Measurements from ENCODE around the gene FXYD2. TPM values are rescaled to one million over a fixed set of nuclear protein-coding genes. Genes with fewer than 3 reads are reported as not detected.

The FXYD2 gene
- total and polyA plus RNA-seq, 9 of the 15 experiments (the other 6 are each of a cell fraction or from before 2014, with no cell fraction given) = not detected

- in situ Hi-C loops (cut with MboI) = no loop called here
- DNase-seq (ENCODE audit: extremely low read depth in 1 of 4, low spot score in 3 of 4) = no peak
- H3K4me1 ChIP-seq (replicated peaks in 1 of 2; ENCODE audit: control insufficient read depth in 2 of 2, insufficient read depth in 2 of 2, low read length in 2 of 2) = no peaks in the 10 kb centered on the region
- H2AFZ ChIP-seq (ENCODE audit: low read depth, low read length) = no peak overlapping the region
- H3K36me3 ChIP-seq (ENCODE audit: control insufficient read depth, insufficient read depth, low read length) = no peaks in the 10 kb centered on the region
- no peak for FAIRE-seq
- H3K27ac ChIP-seq (ENCODE audit: extremely low read depth, low read depth, low read length) = no peak overlapping the region
- intact Hi-C loops (cut with micrococcal nuclease) = no loop called here
- no peak overlapping the region for H3K4me2 ChIP-seq (ENCODE audit: insufficient read depth, low read length)
- no peaks in the 10 kb centered on the region for H3K79me2 ChIP-seq (ENCODE audit: control insufficient read depth, insufficient read depth, low read length)
- peaks cover 9% of the 10 kb centered on the region for H4K20me1 ChIP-seq (replicated peaks; ENCODE audit: control insufficient read depth, insufficient read depth, low read length)
- no peak overlapping the region for H3K4me3 ChIP-seq
- WGBS (ENCODE audit: insufficient coverage, low coverage, missing lambda C conversion rate) = under 1% methylated on average over 7 of the region's 7 CpGs
- H3K9me1 ChIP-seq (ENCODE audit: control insufficient read depth, insufficient read depth, low read length) = no peaks in the 10 kb centered on the region
- peaks cover 18 to 71% of the 10 kb centered on the region in 2 experiments; a peak in 4 of 5 replicates for H3K27me3 ChIP-seq (ENCODE audit: control insufficient read depth in 2 of 2, insufficient read depth in 2 of 2, low read length in 2 of 2)
- ChIA-PET POLR2A (no interaction called here), CTCF (ENCODE audit: low intra/inter-chr PET ratio) (no interaction called here)
- no TSS peak for BruUV-seq (replicated peaks)
- H3K9ac ChIP-seq (ENCODE audit: insufficient read depth in 1 of 2, low read depth in 2 of 2, low read length in 2 of 2) = no peak overlapping the region
- ATAC-seq = no peak
- no peaks in the 10 kb centered on the region for H3K9me3 ChIP-seq (replicated peaks; ENCODE audit: control insufficient read depth, insufficient read depth, low read depth, low read length)
- TF ChIP-seq ZNF318 (IDR thresholded peaks at IDR 0.05; ENCODE audit: borderline replicate concordance in 1 of 2, low read depth in 1 of 2) (no peak), DACH1 (IDR thresholded peaks at IDR 0.05; ENCODE audit: partially characterized antibody) (no peak), ZBTB2 (IDR thresholded peaks at IDR 0.05) (no peak), TCF3 (CRISPR knock-in tag; IDR thresholded peaks at IDR 0.05) (no peak), RBBP5 (IDR thresholded peaks at IDR 0.05; ENCODE audit: borderline replicate concordance, insufficient read depth, low read length, poor library complexity, severe bottlenecking) (no peak), BCOR (IDR thresholded peaks at IDR 0.05) (no peak), CREB3L1 (IDR thresholded peaks at IDR 0.05; ENCODE audit: borderline replicate concordance, low read depth) (no peak), HCFC1 (IDR thresholded peaks at IDR 0.05; ENCODE audit: low read depth, low read length) (no peak), KLF1 (tag; IDR thresholded peaks at IDR 0.05) (no peak)
These were observed 52.7 kb downstream of the FXYD2 start for GRCh38 chr11:117771841-117772240.
